H1 (cell line): ENCODE data around the gene PEX12. TPM values are rescaled to one million over a fixed set of nuclear protein-coding genes. Genes with fewer than 3 reads are reported as not detected.

ENCODE experiments used
- CTCF ChIA-PET: fragments of 300-600 bp; sonication (Branson Sonifier 250); formaldehyde crosslinking; loops from one replicate; lab custom pipeline; 2021; ENCODE audit not compliant: partially characterized antibody; lab: Charles Lee
- POLR2A ChIA-PET: fragments of 300-600 bp; sonication (Branson Sonifier 250); formaldehyde crosslinking; loops from one replicate; lab custom pipeline; 2021; ENCODE audit warnings: inconsistent platforms; ENCODE audit not compliant: partially characterized antibody; lab: Charles Lee
- DNase-seq, 2 experiments: peaks; one replicate each; pipeline versions ENCODE4 v3.0.0 to v3.0.0-alpha.2; 2010 to 2022; ENCODE audit warnings: low spot score in 2 of 2, low read depth in 1 of 2, mixed read lengths in 1 of 2
- FAIRE-seq: peaks from 2 replicates; lab custom pipeline; 2011; peaks lifted over from hg19 to GRCh38; lab: Jason Lieb, UNC
- H2AFZ ChIP-seq: 2 replicates; pipeline ENCODE4 v1.8.1; 2012; ENCODE audit warnings: low read length, inconsistent platforms
- H2AK5ac ChIP-seq: 2 replicates; pipeline ENCODE4 v1.6.1; 2013; ENCODE audit warnings: low read depth, low read length
- H2BK120ac ChIP-seq: replicated peaks from 2 replicates; pipeline ENCODE3; 2013; ENCODE audit warnings: low read depth, low read length, inconsistent platforms
- H2BK12ac ChIP-seq: 2 replicates; pipeline ENCODE4 v1.6.1; 2013; ENCODE audit warnings: low read depth, low read length
- H2BK15ac ChIP-seq: 2 replicates; pipeline ENCODE4 v1.6.1; 2013; ENCODE audit warnings: low read length
- H2BK20ac ChIP-seq: 2 replicates; pipeline ENCODE4 v1.6.1; 2013; ENCODE audit warnings: low read length
- H2BK5ac ChIP-seq: 2 replicates; pipeline ENCODE4 v1.6.1; 2013; ENCODE audit warnings: low read depth, low read length
- H3K14ac ChIP-seq: 2 replicates; pipeline ENCODE4 v1.6.1; 2013; ENCODE audit warnings: inconsistent platforms; ENCODE audit not compliant: insufficient read length
- H3K18ac ChIP-seq: 2 replicates; pipeline ENCODE4 v1.6.1; 2013; ENCODE audit warnings: low read length; ENCODE audit errors: extremely low read depth
- H3K23ac ChIP-seq: 2 replicates; pipeline ENCODE4 v1.6.1; 2013; ENCODE audit warnings: inconsistent platforms; ENCODE audit not compliant: insufficient read length
- H3K23me2 ChIP-seq: 2 replicates; pipeline ENCODE4 v1.6.1; 2013; ENCODE audit warnings: low read depth, low read length
- H3K27ac ChIP-seq: 2 replicates; pipeline ENCODE4 v1.6.1; 2011; ENCODE audit warnings: low read depth, low read length, inconsistent platforms
- H3K27me3 ChIP-seq, 4 experiments: replicated peaks in 1 of 4; 1 replicate in 1 of 4; 2 replicates in 3 of 4; pipeline versions ENCODE4 v1.6.1 to v1.8.1; 2011 to 2013; ENCODE audit warnings: low read length in 3 of 4, mild to moderate bottlenecking in 3 of 4, inconsistent platforms in 2 of 4, mixed read lengths in 2 of 4, moderate library complexity in 1 of 4; ENCODE audit not compliant: control insufficient read depth in 3 of 4, insufficient read depth in 3 of 4; ENCODE audit errors: extremely low read depth in 1 of 4
- H3K36me3 ChIP-seq, 4 experiments: 2 replicates each; pipeline versions ENCODE4 v1.6.1 to v1.8.1; 2011 to 2013; ENCODE audit warnings: mild to moderate bottlenecking in 4 of 4, low read length in 3 of 4, moderate library complexity in 2 of 4, control low read depth in 1 of 4, inconsistent platforms in 1 of 4; ENCODE audit not compliant: insufficient read depth in 4 of 4, control insufficient read depth in 2 of 4
- H3K4ac ChIP-seq: replicated peaks from 2 replicates; pipeline ENCODE3; 2013; ENCODE audit warnings: low read length, low read depth, mixed read lengths, inconsistent platforms; ENCODE audit not compliant: insufficient read length
- H3K4me1 ChIP-seq, 4 experiments: replicated peaks in 1 of 4; 1 replicate in 1 of 4; 2 replicates in 3 of 4; pipeline versions ENCODE4 v1.6.1 to v1.8.1; 2011 to 2013; ENCODE audit warnings: low read length in 3 of 4, inconsistent platforms in 2 of 4, mixed read lengths in 1 of 4; ENCODE audit not compliant: insufficient read depth in 4 of 4, control insufficient read depth in 3 of 4
- H3K4me2 ChIP-seq, 2 experiments: 2 replicates each; pipeline versions ENCODE4 v1.6.1 to v1.8.1; 2011 to 2013; ENCODE audit warnings: low read depth in 2 of 2, low read length in 2 of 2, control low read depth in 1 of 2, inconsistent platforms in 1 of 2, mild to moderate bottlenecking in 1 of 2; ENCODE audit not compliant: insufficient read depth in 1 of 2
- H3K4me3 ChIP-seq, 4 experiments: fragments of 200-600, 300-600 bp in 1 of 4; sonication (generic), shearing (Covaris generic), sonication (Bioruptor Twin) in 1 of 4; 2 replicates each; pipeline versions ENCODE4 v1.5.1 to v1.8.1; 2011 to 2016; ENCODE audit warnings: low read length in 4 of 4, low read depth in 3 of 4, control low read depth in 2 of 4, inconsistent platforms in 2 of 4, mild to moderate bottlenecking in 2 of 4, mixed read lengths in 1 of 4, moderate library complexity in 1 of 4; ENCODE audit not compliant: insufficient read depth in 2 of 4; ENCODE audit errors: extremely low read depth in 1 of 4
- H3K56ac ChIP-seq: replicated peaks from 2 replicates; pipeline ENCODE3; 2013; ENCODE audit warnings: low read depth, mild to moderate bottlenecking, mixed read lengths, low read length, inconsistent platforms; ENCODE audit not compliant: insufficient read length
- H3K79me1 ChIP-seq: 2 replicates; pipeline ENCODE4 v1.6.1; 2013; ENCODE audit warnings: low read depth, low read length, control low read depth
- H3K79me2 ChIP-seq, 2 experiments: 2 replicates each; pipeline versions ENCODE4 v1.6.1 to v1.8.1; 2012 to 2013; ENCODE audit warnings: low read length in 2 of 2, mild to moderate bottlenecking in 2 of 2, inconsistent platforms in 1 of 2; ENCODE audit not compliant: insufficient read depth in 2 of 2, control insufficient read depth in 1 of 2
- H3K9ac ChIP-seq, 4 experiments: replicated peaks in 1 of 4; 1 replicate in 1 of 4; 2 replicates in 3 of 4; pipeline versions ENCODE4 v1.6.1 to v1.8.1; 2011 to 2013; ENCODE audit warnings: low read depth in 3 of 4, low read length in 3 of 4, control low read depth in 2 of 4, mild to moderate bottlenecking in 2 of 4, moderate library complexity in 2 of 4, inconsistent platforms in 1 of 4; ENCODE audit errors: extremely low read depth in 1 of 4
- H3K9me3 ChIP-seq, 2 experiments: 2 replicates each; pipeline versions ENCODE4 v1.6.1 to v1.8.1; 2012 to 2013; ENCODE audit warnings: mild to moderate bottlenecking in 2 of 2, moderate library complexity in 2 of 2, control low read depth in 1 of 2, inconsistent platforms in 1 of 2, low read depth in 1 of 2, low read length in 1 of 2, mixed read lengths in 1 of 2; ENCODE audit not compliant: insufficient read depth in 2 of 2
- H4K20me1 ChIP-seq, 2 experiments: replicated peaks in 1 of 2; 2 replicates each; pipeline versions ENCODE3 to v1.8.1; 2011 to 2013; ENCODE audit warnings: inconsistent platforms in 2 of 2, low read length in 2 of 2, mild to moderate bottlenecking in 1 of 2; ENCODE audit not compliant: insufficient read depth in 2 of 2, control insufficient read depth in 1 of 2
- H4K5ac ChIP-seq: 2 replicates; pipeline ENCODE4 v1.6.1; 2013; ENCODE audit warnings: low read length, low read depth, mixed read lengths, inconsistent platforms; ENCODE audit not compliant: insufficient read length
- H4K8ac ChIP-seq: 2 replicates; pipeline ENCODE4 v1.8.0; 2013; ENCODE audit warnings: mild to moderate bottlenecking, moderate library complexity, low read length, inconsistent platforms; ENCODE audit not compliant: insufficient read depth; ENCODE audit errors: extremely low read depth
- H4K91ac ChIP-seq: replicated peaks from 2 replicates; pipeline ENCODE3; 2013; ENCODE audit warnings: low read length, mixed read lengths, inconsistent platforms; ENCODE audit not compliant: insufficient read length
- BRCA1 ChIP-seq: IDR thresholded peaks from 2 replicates; pipeline ENCODE4 v1.6.1; 2012; ENCODE audit warnings: low read depth, low read length, improper control_type of control experiment
- CBX5 ChIP-seq: fragments of 300-800, 300-1000 bp; sonication (generic); IDR thresholded peaks from 2 replicates; pipeline ENCODE4 v1.7.1; 2016; ENCODE audit warnings: antibody characterized with exemption, low read length, low read depth
- CTBP2 ChIP-seq: IDR thresholded peaks from 2 replicates; pipeline ENCODE4 v1.7.0; 2011; ENCODE audit warnings: borderline replicate concordance, mild to moderate bottlenecking, moderate library complexity, mixed read lengths, low read length; ENCODE audit not compliant: insufficient read depth, insufficient read length
- HDAC2 ChIP-seq, 2 experiments: fragments of 300-600 bp in 1 of 2; sonication (generic) in 1 of 2; IDR thresholded peaks; 2 replicates each; pipeline ENCODE4 v1.6.1; 2011 to 2012; ENCODE audit warnings: low read depth in 2 of 2, low read length in 2 of 2, mild to moderate bottlenecking in 2 of 2, moderate library complexity in 2 of 2, borderline replicate concordance in 1 of 2, inconsistent platforms in 1 of 2
- KDM4A ChIP-seq: IDR thresholded peaks from one replicate; pipeline ENCODE4 v1.7.1; 2012; ENCODE audit warnings: low read depth, mild to moderate bottlenecking, moderate library complexity, low read length, inconsistent platforms; ENCODE audit not compliant: severe bottlenecking
- PHF8 ChIP-seq: fragments of 200-600 bp; sonication (generic); conservative IDR thresholded peaks from 2 replicates; pipeline ENCODE4 v1.7.1; 2012; ENCODE audit warnings: low read depth, mild to moderate bottlenecking, inconsistent platforms, low read length, moderate library complexity
- RFX5 ChIP-seq: IDR thresholded peaks from 2 replicates; pipeline ENCODE4 v1.6.1; 2011; ENCODE audit warnings: low read depth, low read length, improper control_type of control experiment, borderline replicate concordance
- RXRA ChIP-seq: IDR thresholded peaks from 2 replicates; pipeline ENCODE4 v1.6.1; 2011; ENCODE audit warnings: low read depth, mild to moderate bottlenecking, low read length, moderate library complexity; ENCODE audit not compliant: insufficient read depth
- SAP30 ChIP-seq: fragments of 300-600 bp; sonication (generic); IDR thresholded peaks from 2 replicates; pipeline ENCODE4 v1.7.1; 2012; ENCODE audit warnings: low read length, moderate library complexity, mild to moderate bottlenecking, inconsistent platforms; ENCODE audit not compliant: insufficient read depth, insufficient replicate concordance
- SIX5 ChIP-seq: IDR thresholded peaks from 2 replicates; pipeline ENCODE4 v1.6.1; 2011; ENCODE audit warnings: mild to moderate bottlenecking, low read depth, low read length
- SP2 ChIP-seq: IDR thresholded peaks from 2 replicates; pipeline ENCODE4 v1.6.1; 2012; ENCODE audit warnings: mild to moderate bottlenecking, low read length, inconsistent platforms
- SUZ12 ChIP-seq: fragments of 200-600 bp; sonication (generic); IDR thresholded peaks from 2 replicates; pipeline ENCODE4 v1.6.1; 2012; ENCODE audit warnings: mild to moderate bottlenecking, inconsistent platforms, low read length, moderate library complexity, mixed read lengths
- TBP ChIP-seq: IDR thresholded peaks from 2 replicates; pipeline ENCODE4 v1.6.1; 2011; ENCODE audit warnings: low read depth, low read length, improper control_type of control experiment
- TCF12 ChIP-seq: IDR thresholded peaks from 2 replicates; pipeline ENCODE4 v1.6.1; 2011; ENCODE audit warnings: low read depth, mild to moderate bottlenecking, low read length
- WGBS, 2 experiments: shearing (Covaris generic) in 1 of 2; methylation state at CpG; one replicate each; pipeline versions ENCODE4 v1.1.6 to v1.1.7; 2013 to 2015; ENCODE audit warnings: low lambda C conversion rate in 2 of 2, mixed read lengths in 2 of 2, inconsistent platforms in 1 of 2, low coverage in 1 of 2, missing lambda C conversion rate in 1 of 2; ENCODE audit not compliant: insufficient replicate concordance in 2 of 2, insufficient coverage in 1 of 2, insufficient read length in 1 of 2; ENCODE audit errors: extremely low coverage in 1 of 2, missing lambda C conversion rate in 1 of 2; 5-methylcytosine and 5-hydroxymethylcytosine counted together
- polyA plus RNA-seq, 7 experiments: library from polyadenylated mRNA; depleted of rRNA in 3 of 7; stranded (reverse) in 5 of 7; unstranded in 2 of 7; fragments of >200 nt in 5 of 7; fragments of 200-250 nt in 2 of 7; gene quantifications; 1 replicate in 5 of 7; 2 replicates in 1 of 7; 4 replicates in 1 of 7; pipeline versions ENCODE4 v1.2.1 to v1.2.3, GENCODE V29; 2011 to 2013; ENCODE audit warnings: missing spikeins in 2 of 7, mixed read lengths in 2 of 7
- total RNA-seq: library from RNA; stranded (reverse); fragmentation: NEBNext Ultra II Directional; extraction: Animal tissue kit (Norgen Biotek cat#: 25700); gene quantifications from 2 replicates; pipeline ENCODE4 v1.2.1, GENCODE V29; 2021

The PEX12 gene
- total and polyA plus RNA-seq, 2 of the 8 experiments (the other 6 are each of a cell fraction or from before 2014, with no cell fraction given), result 3.0 to 5.9 TPM

GRCh38 chr17:35536664-35537171, 41.7 kb downstream of the PEX12 start:
- Histone ChIP-seq H2AFZ (no peak overlapping the region), H4K8ac (no peak overlapping the region), H4K5ac (no peak overlapping the region), H3K14ac (no peak overlapping the region), H3K4me1 (no peaks in the 10 kb centered on the region), H3K9ac (no peak overlapping the region), H3K79me2 (no peaks in the 10 kb centered on the region), H3K27me3 (no peaks in the 10 kb centered on the region), H2BK5ac (no peak overlapping the region), H4K20me1 (no peaks in the 10 kb centered on the region), H3K23me2 (no peaks in the 10 kb centered on the region), H3K23ac (no peak overlapping the region), H3K4me3 (no peak overlapping the region), H2BK12ac (no peak overlapping the region), H3K9me3 (no peaks in the 10 kb centered on the region), H2BK120ac (no peak overlapping the region), H2AK5ac (no peak overlapping the region), H3K4ac (no peak overlapping the region), H3K4me2 (no peak overlapping the region), H3K27ac (no peak overlapping the region), H2BK20ac (no peak overlapping the region), H3K79me1 (no peaks in the 10 kb centered on the region), H3K18ac (no peak overlapping the region), H3K56ac (no peak overlapping the region), H4K91ac (no peak overlapping the region), H3K36me3 (no peaks in the 10 kb centered on the region), H2BK15ac (no peak overlapping the region)
- FAIRE-seq, result no peak
- CTCF ChIA-PET, result interaction anchor here (0.8 to 5.1 kb wide), 9 partner anchors 12 to 395 kb away, joined by 3 to 54 read pairs (median 3); partner anchors contain the start of gene NLE1
- WGBS, 2 experiments, result 89% methylated on average over 13 of the region's 13 CpGs; no CpG with 5 or more reads in 1 of the 2 experiments
- TF ChIP-seq CTBP2 (no peak), RFX5 (no peak), PHF8 (no peak), KDM4A (no peak), RXRA (no peak), SP2 (no peak), CBX5 (no peak), HDAC2 (IDR thresholded peaks at IDR 0.05; ENCODE audit: borderline replicate concordance in 1 of 2, low read depth in 2 of 2, low read length in 2 of 2) (no peak), TBP (no peak), SUZ12 (no peak), SIX5 (no peak), BRCA1 (no peak), TCF12 (no peak), SAP30 (no peak)
- POLR2A ChIA-PET, result interaction anchor here (1.0 to 1.2 kb wide), 2 partner anchors 40 to 395 kb away, joined by 3 read pairs; no protein-coding TSS in a partner anchor
- no peak for DNase-seq
